ENCODE results near the gene COLGALT1. TPM values are rescaled to one million over a fixed set of nuclear protein-coding genes. Genes with fewer than 3 reads are reported as not detected.

The COLGALT1 gene
- total and polyA plus RNA-seq, 9 of the 15 experiments (the other 6 are each of a cell fraction or from before 2014, with no cell fraction given), result 4.9 to 119 (median 82.6) TPM

GRCh38 chr19:17520865-17521264 lies 34.6 kb upstream of the COLGALT1 start (continued):
- no peak for TF ChIP-seq MYBL2 (IDR thresholded peaks at IDR 0.05; ENCODE audit: low read depth)
- no peak for TF ChIP-seq MYBL2 (CRISPR knock-in tag; IDR thresholded peaks at IDR 0.05; ENCODE audit: borderline replicate concordance)
- TF ChIP-seq SMAD2 (IDR thresholded peaks at IDR 0.05; ENCODE audit: low read depth, low read length), result no peak

- BruUV-seq (replicated peaks), result no TSS peak
- no peak overlapping the region for H3K4me3 ChIP-seq
- POLR2A ChIA-PET, result interaction anchor here (0.5 to 4.0 kb wide), 3 partner anchors 10 to 19 kb away, joined by 3 to 25 read pairs (median 3); partner anchors contain the start of gene PGLS
- FAIRE-seq, result no peak
- H3K9me1 ChIP-seq (ENCODE audit: control insufficient read depth, insufficient read depth, low read length), result no peaks in the 10 kb centered on the region
- H3K27me3 ChIP-seq (ENCODE audit: control insufficient read depth in 2 of 2, insufficient read depth in 2 of 2, low read length in 2 of 2), result 0 out of 5 replicates have a peak, but pooled peaks cover 0 to under 1% of the 10 kb centered on the region in 2 experiments
- 0 out of 4 replicates have a peak overlapping the region, but pooled peaks of 1 of the 2 experiments have one; percentile 7 for H3K9ac ChIP-seq (ENCODE audit: insufficient read depth in 1 of 2, low read depth in 2 of 2, low read length in 2 of 2)
- ATAC-seq, result peak; percentile 41
- H3K79me2 ChIP-seq (ENCODE audit: control insufficient read depth, insufficient read depth, low read length), result no peaks in the 10 kb centered on the region
- no peaks in the 10 kb centered on the region for H3K9me3 ChIP-seq (replicated peaks; ENCODE audit: control insufficient read depth, insufficient read depth, low read depth, low read length)
- no peak for DNase-seq (ENCODE audit: extremely low read depth in 1 of 4, low spot score in 3 of 4)
- WGBS (ENCODE audit: insufficient coverage, low coverage, missing lambda C conversion rate), result 63% methylated on average over 24 of the region's 24 CpGs
- CTCF ChIA-PET (ENCODE audit: low intra/inter-chr PET ratio), result no interaction called here
- no peaks in the 10 kb centered on the region for H4K20me1 ChIP-seq (replicated peaks; ENCODE audit: control insufficient read depth, insufficient read depth, low read length)
- no peak overlapping the region; the same call in 2 of the 3 replicates for H3K27ac ChIP-seq (ENCODE audit: extremely low read depth, low read depth, low read length)
- intact Hi-C loops (cut with micrococcal nuclease), result no loop called here
- H3K36me3 ChIP-seq (ENCODE audit: control insufficient read depth, insufficient read depth, low read length), result peaks cover 3% of the 10 kb centered on the region; the same call in 1 of the 3 replicates
- peaks cover 7 to 38% of the 10 kb centered on the region in 2 experiments; a peak in 2 of 5 replicates for H3K4me1 ChIP-seq (replicated peaks in 1 of 2; ENCODE audit: control insufficient read depth in 2 of 2, insufficient read depth in 2 of 2, low read length in 2 of 2)
- H2AFZ ChIP-seq (ENCODE audit: low read depth, low read length), result peak overlapping the region; percentile 69
- H3K4me2 ChIP-seq (ENCODE audit: insufficient read depth, low read length), result 0 out of 2 replicates have a peak overlapping the region, but pooled peaks have one; percentile 16
- in situ Hi-C loops (cut with MboI), result no loop called here
- TF ChIP-seq MGA (IDR thresholded peaks at IDR 0.05), result 0 out of 2 replicates have a peak, but pooled peaks have one; percentile 22
- no peak for TF ChIP-seq MAFK (IDR thresholded peaks at IDR 0.05; ENCODE audit: low read length)
- 0 out of 2 replicates have a peak, but pooled peaks have one; percentile 40 for TF ChIP-seq GABPA (tag; conservative IDR thresholded peaks at IDR 0.05; ENCODE audit: low read depth)
- TF ChIP-seq BCOR (IDR thresholded peaks at IDR 0.05), result 0 out of 2 replicates have a peak, but pooled peaks have one; percentile 41
- TF ChIP-seq TRIM28 (IDR thresholded peaks at IDR 0.05), result no peak
Measured at GRCh38 chr19:17522988-17523872, 32.2 kb upstream of the COLGALT1 start.

Data from K562 (cell line).